ENCODE results near the gene LZTS2.

DNA sequence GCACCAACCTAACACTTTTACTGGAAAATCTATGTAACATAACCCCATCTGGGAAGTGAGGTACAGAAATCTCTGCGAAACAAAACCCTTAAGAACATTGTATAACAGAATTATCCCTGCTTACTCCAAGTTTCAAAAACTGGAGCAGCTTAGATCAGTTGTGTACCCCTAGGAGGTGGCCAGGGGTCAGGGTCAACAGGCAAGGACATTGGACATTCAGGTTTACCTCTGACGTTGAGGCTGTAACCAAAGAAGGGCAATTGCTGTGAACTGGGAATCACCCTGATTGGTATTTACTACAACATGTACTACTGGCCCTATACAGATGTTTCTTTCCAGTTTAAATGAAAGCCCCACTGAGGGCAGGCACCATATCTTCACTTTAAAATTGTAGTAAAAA is 44.5 kb downstream of the LZTS2 start:
- TF ChIP-seq POLR2A (IDR thresholded peaks at IDR 0.05) (no peak), POLR2AphosphoS5 (IDR thresholded peaks at IDR 0.05) (no peak)
- TF ChIP-seq, protein P1, sequence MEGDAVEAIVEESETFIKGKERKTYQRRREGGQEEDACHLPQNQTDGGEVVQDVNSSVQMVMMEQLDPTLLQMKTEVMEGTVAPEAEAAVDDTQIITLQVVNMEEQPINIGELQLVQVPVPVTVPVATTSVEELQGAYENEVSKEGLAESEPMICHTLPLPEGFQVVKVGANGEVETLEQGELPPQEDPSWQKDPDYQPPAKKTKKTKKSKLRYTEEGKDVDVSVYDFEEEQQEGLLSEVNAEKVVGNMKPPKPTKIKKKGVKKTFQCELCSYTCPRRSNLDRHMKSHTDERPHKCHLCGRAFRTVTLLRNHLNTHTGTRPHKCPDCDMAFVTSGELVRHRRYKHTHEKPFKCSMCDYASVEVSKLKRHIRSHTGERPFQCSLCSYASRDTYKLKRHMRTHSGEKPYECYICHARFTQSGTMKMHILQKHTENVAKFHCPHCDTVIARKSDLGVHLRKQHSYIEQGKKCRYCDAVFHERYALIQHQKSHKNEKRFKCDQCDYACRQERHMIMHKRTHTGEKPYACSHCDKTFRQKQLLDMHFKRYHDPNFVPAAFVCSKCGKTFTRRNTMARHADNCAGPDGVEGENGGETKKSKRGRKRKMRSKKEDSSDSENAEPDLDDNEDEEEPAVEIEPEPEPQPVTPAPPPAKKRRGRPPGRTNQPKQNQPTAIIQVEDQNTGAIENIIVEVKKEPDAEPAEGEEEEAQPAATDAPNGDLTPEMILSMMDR (IDR thresholded peaks at IDR 0.05), result no peak
